GM19324 (cell line): Measurements from ENCODE around the gene BACE1-AS.
"Not testable (repeated sequence)": the region's sequence is repeated elsewhere in the genome, so short reads cannot be mapped to it uniquely, and the experiment has no call there.

Experiments used
- ATAC-seq: cut with Tn5 transposase; IDR thresholded peaks from one replicate; pipeline ENCODE4 v1.9.1; 2021; ENCODE audit warnings: mild to moderate bottlenecking, moderate library complexity; ENCODE audit not compliant: unreplicated experiment, low FRiP score

The BACE1-AS gene

DNA sequence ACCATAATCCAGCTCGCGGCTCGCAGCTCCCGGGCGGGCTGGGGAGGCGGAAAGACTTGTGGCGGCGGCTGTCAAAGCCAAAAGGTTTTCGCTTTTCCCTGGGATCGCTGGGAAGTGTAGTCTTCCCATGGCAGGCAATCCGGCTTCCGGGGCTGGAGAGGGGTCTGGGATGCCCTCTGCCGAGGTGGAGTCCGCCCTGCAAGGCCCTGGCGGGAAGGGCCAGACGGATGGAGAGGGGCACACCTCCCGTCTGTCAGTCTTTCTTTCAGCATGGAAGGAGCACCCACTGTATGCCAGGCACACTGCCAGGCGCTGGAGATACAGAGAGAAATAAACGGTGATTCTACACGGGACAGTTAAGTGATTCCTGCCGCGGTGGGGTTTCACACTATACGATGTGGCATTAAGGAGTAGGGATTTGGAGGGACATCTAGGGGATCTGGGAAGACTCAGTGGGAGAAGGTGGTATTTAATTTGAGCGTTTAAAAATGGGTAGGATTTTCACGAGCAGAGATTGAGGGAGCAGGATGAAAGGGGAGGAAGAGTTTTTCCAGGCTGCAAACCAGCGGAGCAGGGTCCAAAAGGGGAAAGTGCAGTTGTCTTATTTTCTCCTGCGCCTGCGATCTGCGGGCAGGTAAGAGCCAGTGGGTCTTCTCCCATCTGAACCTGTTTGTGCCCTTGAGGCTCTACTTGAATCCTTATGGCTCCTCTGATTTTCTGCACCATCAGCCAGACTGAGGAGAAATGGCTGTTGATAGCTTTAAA is 25.2 kb downstream of the BACE1-AS start, which contains the start of gene BACE1:
BACE1 (minus strand) TSS at position 60 of the 765 bp plus-strand sequence. CDS start 461 bp downstream, outside the sequence.
- no peak for ATAC-seq

DNA sequence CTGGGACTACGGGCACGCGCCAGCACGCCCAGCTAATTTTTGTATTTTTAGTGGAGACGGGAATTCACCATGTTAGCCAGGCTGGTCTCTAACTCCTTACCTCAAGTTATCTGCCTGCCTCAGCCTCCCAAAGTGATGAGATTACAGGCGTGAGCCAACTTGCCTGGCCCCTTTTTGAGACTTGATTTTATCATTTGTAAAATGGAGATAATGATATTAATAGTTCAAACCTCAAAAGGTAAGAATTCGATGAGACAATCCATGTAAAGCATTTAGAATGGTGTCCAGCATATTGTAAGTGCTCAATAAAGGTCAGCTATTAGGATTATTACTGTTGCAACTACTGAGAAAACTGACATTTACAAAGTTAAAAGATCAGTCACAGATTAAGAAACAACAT is 27.6 kb downstream of the BACE1-AS start:
- no peak for ATAC-seq

DNA sequence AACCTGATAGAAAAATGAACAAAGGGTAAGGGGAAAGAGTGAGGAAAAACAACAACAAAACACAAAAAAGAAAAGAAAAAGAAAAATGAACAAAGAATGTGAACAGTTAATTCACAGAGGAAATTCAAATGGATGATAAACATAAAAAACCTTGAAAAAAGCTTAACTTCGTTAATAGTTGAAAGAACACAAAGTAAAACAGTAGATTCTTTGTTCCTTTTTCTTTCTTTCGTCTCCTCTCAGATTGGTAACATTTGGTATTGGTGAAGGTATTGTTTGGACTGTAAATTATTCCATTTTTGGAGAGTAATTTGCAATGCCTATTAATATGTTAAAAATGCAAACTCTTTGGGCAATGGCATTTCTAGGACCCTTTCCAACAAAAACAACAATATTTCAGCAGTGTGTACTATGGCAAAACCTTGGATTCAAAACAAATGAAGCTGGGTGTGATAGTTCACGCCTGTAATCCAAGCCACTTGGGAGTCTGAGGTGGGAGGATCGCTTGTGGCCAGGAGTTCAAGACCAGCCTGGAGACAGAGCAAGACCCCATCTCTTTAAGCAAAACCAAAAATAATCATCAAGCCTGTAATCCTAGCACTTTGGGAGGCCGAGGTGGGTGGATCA is 28.2 kb downstream of the BACE1-AS start:
- ATAC-seq, result no peak

DNA sequence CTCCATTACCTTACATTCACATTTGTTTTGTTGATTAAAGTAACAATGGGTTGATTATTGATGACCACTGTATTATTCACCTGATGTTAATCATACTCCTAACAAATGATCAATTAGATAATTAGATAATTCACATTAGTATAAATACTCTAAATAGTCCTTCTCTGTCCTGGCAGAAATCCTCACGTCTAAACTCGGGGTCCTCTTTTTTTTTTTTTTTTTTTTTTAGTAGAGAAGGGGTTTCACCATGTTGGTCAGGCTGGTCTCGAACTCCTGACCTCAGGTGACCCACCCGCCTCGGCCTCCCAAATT is 36.1 kb downstream of the BACE1-AS start:
- not testable (repeated sequence) for ATAC-seq

- ATAC-seq, result peak; percentile 91
These were observed 36.6 kb downstream of the BACE1-AS start, which contains the start of gene CEP164 for GRCh38 chr11:117327567-117328374. Gene CEP164 (plus strand): TSS chr11:117327854. CDS start chr11:117338587, 10,733 bp downstream.

DNA sequence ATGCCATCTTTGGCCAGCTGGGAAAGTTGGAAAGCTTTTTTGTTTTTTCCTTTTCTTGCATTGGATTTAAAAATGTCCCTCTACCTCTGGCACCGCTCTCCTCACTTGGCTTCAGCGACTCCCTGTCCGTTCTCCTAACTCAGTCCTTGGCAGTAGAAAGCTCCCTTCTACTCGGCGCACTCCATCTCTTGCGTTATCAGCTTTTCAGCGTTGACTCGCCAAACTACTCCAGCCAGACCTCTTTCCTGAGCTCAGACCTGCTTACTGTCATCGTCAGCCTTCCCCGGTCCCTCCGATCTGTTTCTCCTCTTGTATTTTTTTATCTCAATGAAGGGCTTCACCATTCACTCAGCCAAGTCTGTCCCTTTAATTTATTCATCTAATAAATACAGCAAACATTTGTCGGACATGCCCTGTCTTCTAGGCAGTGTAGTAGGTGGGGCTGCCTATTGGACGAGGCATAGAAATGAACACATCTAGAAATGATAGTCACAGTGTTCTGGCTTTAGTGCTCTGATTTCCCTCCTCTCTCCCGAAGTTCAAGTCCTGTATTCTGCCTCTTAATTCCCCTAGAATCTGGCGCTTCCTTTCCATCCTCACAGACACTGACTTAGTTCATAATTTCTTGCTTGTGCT is 37.3 kb downstream of the BACE1-AS start:
- ATAC-seq, result peak; percentile 1

- no peak for ATAC-seq
These were observed 41.7 kb downstream of the BACE1-AS start for GRCh38 chr11:117332843-117333242.

GRCh38 chr11:117333917-117334316 is 42.8 kb downstream of the BACE1-AS start:
- no peak for ATAC-seq

DNA sequence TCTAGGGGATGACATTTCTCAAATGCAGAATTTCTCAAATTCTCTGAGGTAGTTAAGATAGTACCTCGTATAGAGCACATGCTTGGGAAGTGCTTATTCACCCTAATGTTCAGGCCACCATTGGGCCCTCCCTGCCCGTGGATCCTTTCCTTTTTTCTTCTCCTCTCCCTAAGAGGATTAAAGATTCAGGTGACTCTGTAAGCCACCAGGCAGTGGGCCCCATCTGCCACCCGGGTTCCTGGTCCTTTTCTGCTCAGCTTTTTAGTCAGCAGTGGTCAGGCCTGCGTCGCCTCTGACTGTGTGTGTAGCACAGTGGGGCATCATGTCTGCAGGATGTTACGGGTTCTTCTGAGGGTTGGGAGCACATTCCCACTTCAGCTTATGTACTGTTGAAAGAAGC is 43.8 kb downstream of the BACE1-AS start:
- no peak for ATAC-seq

DNA sequence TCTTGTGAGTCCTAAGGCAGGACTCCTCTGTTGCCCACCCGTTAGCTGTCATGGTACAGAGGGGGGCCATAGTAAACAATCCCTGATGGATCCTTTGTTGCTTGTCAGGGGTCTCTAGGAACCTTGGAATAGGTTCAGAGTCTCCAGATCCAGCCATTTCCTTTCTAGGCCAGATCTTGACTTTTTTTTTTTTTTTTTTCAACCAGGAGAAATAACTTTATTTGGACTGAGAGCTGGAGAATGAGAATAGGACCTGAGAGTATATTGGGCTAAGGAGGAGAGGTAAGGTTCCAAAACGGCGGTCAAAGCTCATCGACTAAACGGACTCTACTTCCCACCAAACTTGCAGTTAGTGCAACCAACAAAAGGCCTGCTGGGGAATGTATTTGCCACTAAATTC is 44.3 kb downstream of the BACE1-AS start:
- no peak for ATAC-seq

DNA sequence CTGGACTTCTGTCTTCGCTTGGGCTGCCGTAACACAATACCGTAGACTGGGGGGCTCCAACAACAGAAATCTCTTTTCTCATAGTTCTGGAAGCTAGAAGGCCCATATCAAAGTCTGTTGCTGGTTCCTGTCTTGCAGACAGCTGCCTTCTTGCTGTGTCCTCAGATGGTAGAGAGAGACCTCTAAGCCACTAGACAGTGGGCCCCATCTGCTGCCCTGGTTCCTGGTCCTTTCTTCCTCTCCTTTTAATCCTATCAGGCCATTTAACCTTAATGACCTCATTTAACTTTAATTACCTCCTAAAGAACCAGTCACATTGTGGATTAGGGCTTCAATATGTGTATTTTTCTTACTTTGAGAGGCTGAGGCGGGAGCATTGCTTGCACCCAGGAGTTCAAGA is 45.9 kb downstream of the BACE1-AS start:
- no peak for ATAC-seq
